Spleen (tissue), 3 donors: ENCODE measurements around the gene PDE4D.

Source experiments
- POLR2A ChIP-seq, 3 donors: fragments of 450-650 bp; IDR thresholded peaks; one replicate each; pipeline ENCODE4 v1.5.1; 2017; ENCODE audit warnings: antibody characterized with exemption in 3 of 3, mild to moderate bottlenecking in 1 of 3
- POLR2AphosphoS5 ChIP-seq, 3 donors: sonication (generic); formaldehyde crosslinking; IDR thresholded peaks; one replicate each; pipeline ENCODE4 v1.5.1; 2017; ENCODE audit warnings: antibody characterized with exemption in 3 of 3

- TF ChIP-seq POLR2A (IDR thresholded peaks at IDR 0.05) (no peak), POLR2AphosphoS5 (IDR thresholded peaks at IDR 0.05) (no peak)
Observed at GRCh38 chr5:59257488-59258400, 635.8 kb downstream of the PDE4D start.
